WERI-Rb-1 (cell line): ENCODE measurements around the gene TXLNA.

Experiments used
- DNase-seq: peaks from one replicate; pipeline ENCODE4 v3.0.0-alpha.2; 2020
- H3K27ac ChIP-seq: fragments of 250-450 bp; sonication (Bioruptor Pico); 2 replicates; pipeline ENCODE4 v1.5.1; 2020; ENCODE audit warnings: mild to moderate bottlenecking, moderate library complexity
- H3K27me3 ChIP-seq: fragments of 250-450 bp; sonication (Bioruptor Pico); 2 replicates; pipeline ENCODE4 v1.5.1; 2021; ENCODE audit warnings: mild to moderate bottlenecking, low read depth, moderate library complexity; ENCODE audit not compliant: insufficient read depth, severe bottlenecking
- H3K36me3 ChIP-seq: fragments of 250-450 bp; sonication (Bioruptor Pico); 2 replicates; pipeline ENCODE4 v1.5.1; 2020; ENCODE audit warnings: mild to moderate bottlenecking, moderate library complexity
- H3K4me3 ChIP-seq: 2 replicates; pipeline ENCODE4 v1.5.1; 2011; ENCODE audit warnings: low read depth, mild to moderate bottlenecking, control low read depth, low read length
- H3K9me3 ChIP-seq: fragments of 250-450 bp; sonication (Bioruptor Pico); 2 replicates; pipeline ENCODE4 v1.5.1; 2021; ENCODE audit warnings: mild to moderate bottlenecking, moderate library complexity; ENCODE audit not compliant: severe bottlenecking
- CTCF ChIP-seq: IDR thresholded peaks from 2 replicates; pipeline ENCODE4 v1.5.1; 2011; ENCODE audit warnings: low read depth, mild to moderate bottlenecking, control low read depth, inconsistent platforms, low read length

The TXLNA gene

GRCh38 chr1:32240140-32240951 is 60.9 kb downstream of the TXLNA start:
- Histone ChIP-seq H3K36me3 (no peaks in the 10 kb centered on the region; the same call in 1 of the 2 replicates), H3K27ac (no peak overlapping the region), H3K4me3 (no peak overlapping the region), H3K9me3 (no peaks in the 10 kb centered on the region), H3K27me3 (no peaks in the 10 kb centered on the region)
- TF ChIP-seq CTCF, result no peak
- DNase-seq, result no peak

- Histone ChIP-seq H3K36me3 (no peaks in the 10 kb centered on the region), H3K9me3 (no peaks in the 10 kb centered on the region), H3K27ac (no peak overlapping the region), H3K4me3 (no peak overlapping the region), H3K27me3 (no peaks in the 10 kb centered on the region)
- DNase-seq, result peak; percentile 30
- no peak for TF ChIP-seq CTCF
These were observed 61.7 kb downstream of the TXLNA start for GRCh38 chr1:32241001-32241763.

GRCh38 chr1:32242341-32242851 is 62.9 kb downstream of the TXLNA start:
- no peak for TF ChIP-seq CTCF
- Histone ChIP-seq H3K4me3 (no peak overlapping the region), H3K36me3 (no peaks in the 10 kb centered on the region), H3K27me3 (no peaks in the 10 kb centered on the region), H3K27ac (no peak overlapping the region), H3K9me3 (no peaks in the 10 kb centered on the region)
- no peak for DNase-seq

- H3K36me3 ChIP-seq, result no peaks in the 10 kb centered on the region
- no peak for TF ChIP-seq CTCF
- H3K9me3 ChIP-seq, result no peaks in the 10 kb centered on the region
- DNase-seq, result no peak
- H3K27ac ChIP-seq, result no peak within 1 kb of the TSS
- no peak within 1 kb of the TSS for H3K4me3 ChIP-seq
- no peaks in the 10 kb centered on the region for H3K27me3 ChIP-seq
These were observed 67.4 kb downstream of the TXLNA start, which contains the start of gene FAM167B for GRCh38 chr1:32246888-32247273. Gene FAM167B (plus strand): TSS chr1:32247222. CDS start chr1:32247422, 200 bp downstream.

GRCh38 chr1:32247452-32247851 is 68.0 kb downstream of the TXLNA start:
- H3K9me3 ChIP-seq, result no peaks in the 10 kb centered on the region
- no peak for TF ChIP-seq CTCF
- H3K4me3 ChIP-seq, result no peak overlapping the region
- DNase-seq, result no peak
- H3K36me3 ChIP-seq, result no peaks in the 10 kb centered on the region
- H3K27me3 ChIP-seq, result no peaks in the 10 kb centered on the region
- H3K27ac ChIP-seq, result no peak overlapping the region
